T1000 (cell line): ENCODE measurements around the gene IFRD1.
"Not testable (repeated sequence)": the region's sequence is repeated elsewhere in the genome, so short reads cannot be mapped to it uniquely, and the experiment has no call there.

Experiments used
- DNase-seq: peaks from one replicate; lab custom pipeline; 2025; ENCODE audit warnings: mixed read lengths; lab: John Stamatoyannopoulos, UW

The IFRD1 gene

GRCh38 chr7:112442210-112442609, 8.1 kb upstream of the IFRD1 start:
- no peak for DNase-seq

DNA sequence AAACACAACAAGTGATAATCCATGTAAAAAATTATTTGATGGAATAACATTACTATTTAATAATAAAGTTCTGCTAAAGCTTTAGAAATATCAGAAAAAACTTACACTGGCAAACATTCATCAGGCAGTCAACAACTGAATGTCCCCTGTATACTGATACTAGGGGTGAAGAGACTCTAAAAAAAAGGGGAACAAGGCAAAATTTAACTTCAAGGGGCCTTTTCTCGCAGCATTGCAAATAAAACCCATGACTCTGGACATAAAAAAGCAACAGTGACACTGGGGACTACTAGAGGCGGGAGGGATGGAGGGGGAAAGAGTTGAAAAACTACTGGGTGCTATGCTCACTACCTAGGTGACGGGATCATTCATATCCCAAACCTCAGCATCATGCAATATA, 5.8 kb upstream of the IFRD1 start:
- no peak for DNase-seq

DNA sequence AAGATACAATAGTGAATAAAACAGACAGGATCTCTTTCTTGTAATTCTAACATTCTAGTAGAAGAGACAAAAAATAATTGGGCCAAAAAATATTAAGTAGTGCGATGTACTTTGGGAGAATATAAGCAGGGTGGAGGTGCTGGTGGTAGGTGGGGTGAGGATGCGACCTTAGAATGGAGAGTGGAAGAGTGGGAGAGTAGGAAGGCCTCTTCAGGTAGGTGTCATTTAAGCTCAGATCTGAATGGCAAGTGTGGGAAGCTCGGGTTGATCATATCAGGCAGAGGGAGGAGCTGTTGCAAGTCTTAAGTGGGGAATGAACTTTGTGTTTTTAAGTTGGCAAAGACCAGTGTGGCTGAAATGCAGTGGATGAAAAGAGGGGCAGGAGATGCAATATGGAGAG, 3.8 kb upstream of the IFRD1 start:
- DNase-seq, result no peak

DNA sequence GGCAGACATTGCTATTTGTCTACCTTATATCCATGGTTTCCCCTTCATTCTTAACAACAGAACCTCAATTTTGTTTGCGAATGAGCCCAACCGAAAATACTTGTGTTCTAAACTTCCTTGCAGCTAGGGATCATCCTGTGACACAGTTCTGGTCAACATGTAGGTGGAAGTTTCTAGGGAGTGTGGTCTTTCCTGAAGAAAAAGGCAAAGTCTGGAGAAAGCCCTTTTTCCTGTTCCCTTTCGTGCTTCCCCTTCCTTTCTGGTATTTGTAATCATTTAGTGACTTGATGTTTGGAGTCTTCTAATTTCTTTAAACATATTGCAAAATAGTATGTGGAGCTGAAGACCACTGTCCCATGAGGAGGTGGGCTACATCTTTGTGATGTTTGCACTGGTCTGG, 2.9 kb upstream of the IFRD1 start:
- DNase-seq, result no peak

- no peak for DNase-seq
Measured at GRCh38 chr7:112448381-112448780, 1.9 kb upstream of the IFRD1 start.

DNA sequence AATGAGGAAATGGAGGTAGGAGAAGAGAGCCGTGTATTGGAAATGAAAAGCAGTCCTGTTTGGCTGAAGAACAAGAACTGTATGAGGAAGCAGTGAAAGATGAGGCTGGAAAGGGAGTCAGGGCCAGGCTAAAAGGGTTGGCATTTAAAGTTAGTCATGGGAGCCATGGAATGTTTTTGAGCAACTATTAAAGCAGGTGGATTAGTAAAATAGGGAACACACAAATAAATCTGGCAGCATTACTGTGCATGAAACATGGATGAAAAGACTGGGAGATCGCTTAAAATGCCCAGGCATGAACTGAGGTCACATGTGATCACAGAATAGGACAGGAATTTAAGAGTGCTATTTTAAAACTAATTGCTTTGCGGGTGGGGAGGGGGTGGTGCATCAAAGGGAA, 1.4 kb upstream of the IFRD1 start:
- DNase-seq, result no peak

GRCh38 chr7:112449353-112449752, 907 bp upstream of the IFRD1 start:
- no peak for DNase-seq

DNA sequence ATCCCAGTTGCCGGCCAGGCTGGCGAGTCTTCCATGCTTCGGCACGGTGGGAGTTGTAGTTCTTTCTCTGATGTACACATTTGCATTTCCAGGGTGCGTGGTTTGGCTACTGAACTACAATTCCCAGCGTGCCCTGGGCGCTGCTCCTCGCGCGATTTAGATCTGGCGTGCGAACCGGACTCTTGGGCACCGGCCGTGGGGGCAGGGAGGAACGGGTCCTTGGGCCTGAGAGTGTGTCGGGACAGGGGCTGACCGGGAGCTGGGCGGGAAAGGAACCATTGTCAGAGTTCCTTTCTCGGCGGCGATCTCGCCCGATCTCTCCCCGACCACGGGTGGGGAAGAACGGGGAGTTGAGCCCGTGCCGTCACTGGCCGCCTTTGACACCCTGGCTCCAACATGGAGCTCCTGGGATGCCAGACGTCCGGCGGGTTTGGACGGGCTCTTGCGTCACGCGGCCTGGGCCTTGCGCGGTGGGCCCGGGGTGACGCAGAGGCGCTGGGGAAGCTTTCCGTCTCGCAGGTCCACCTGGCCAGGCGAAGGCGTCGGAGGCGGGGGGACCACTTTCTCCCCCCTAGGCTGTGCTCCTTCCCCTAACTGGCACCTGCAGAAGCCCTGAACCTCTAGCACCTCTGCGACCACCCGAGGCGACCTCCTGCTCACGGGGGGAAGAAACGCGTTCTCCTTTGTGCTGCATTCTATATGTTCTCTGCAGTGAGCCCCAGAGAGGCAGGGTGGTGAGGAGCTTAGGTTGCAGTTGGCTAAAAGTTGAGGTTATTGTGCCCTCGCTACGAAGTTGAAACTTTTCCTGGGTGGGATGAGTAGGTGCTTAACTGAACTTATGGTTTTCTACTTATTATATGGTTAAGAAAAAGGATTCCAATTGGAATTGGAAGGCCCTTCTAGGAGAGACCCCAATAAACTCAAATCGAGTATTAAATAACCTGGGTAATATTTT, 824 bp downstream of the IFRD1 start:
- peak; percentile 70 for DNase-seq

- no peak for DNase-seq
Measured at GRCh38 chr7:112452102-112452888, 2.0 kb downstream of the IFRD1 start.

GRCh38 chr7:112453505-112454171, 3.4 kb downstream of the IFRD1 start:
- DNase-seq, result no peak

GRCh38 chr7:112454191-112454590, 3.9 kb downstream of the IFRD1 start:
- not testable (repeated sequence) for DNase-seq

DNA sequence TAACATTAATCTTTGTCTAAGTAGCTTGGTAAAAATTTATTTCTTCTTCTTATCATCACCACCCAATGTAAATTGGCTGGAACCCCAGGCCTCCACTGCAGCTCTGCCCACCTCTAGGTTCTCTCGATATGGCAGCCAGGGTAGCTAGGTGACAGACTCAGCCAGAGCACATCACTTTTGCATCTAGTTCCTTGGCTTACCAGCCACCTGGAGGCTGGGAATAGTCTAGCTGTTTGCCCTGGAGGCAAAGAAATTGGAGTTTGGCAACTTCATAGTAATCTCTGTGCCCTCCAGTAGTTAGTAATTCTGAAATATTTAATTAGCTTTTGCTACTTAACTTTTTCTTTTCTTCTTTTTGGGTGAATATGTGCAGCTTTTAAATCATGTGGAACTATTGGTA, 9.4 kb downstream of the IFRD1 start:
- no peak for DNase-seq

DNA sequence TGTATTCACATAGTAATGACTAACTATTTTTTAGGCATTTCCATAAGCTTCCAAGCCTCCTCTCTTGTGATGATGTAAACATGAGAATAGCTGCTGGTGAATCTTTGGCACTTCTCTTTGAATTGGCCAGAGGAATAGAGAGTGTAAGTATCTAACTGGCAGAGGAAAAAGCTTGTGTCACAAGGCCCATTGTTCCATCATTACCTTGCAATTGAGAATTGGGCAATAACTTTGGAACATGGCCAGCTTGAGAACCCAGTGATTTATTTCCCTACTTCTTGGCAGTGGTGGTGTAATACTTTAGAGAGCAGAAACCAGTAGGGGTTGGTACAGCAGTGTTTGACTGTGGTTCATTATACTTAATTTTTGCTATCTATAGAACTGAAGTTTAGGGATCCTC, 12.0 kb downstream of the IFRD1 start:
- DNase-seq, result no peak

- no peak for DNase-seq
Measured at GRCh38 chr7:112467867-112468266, 17.6 kb downstream of the IFRD1 start.

DNA sequence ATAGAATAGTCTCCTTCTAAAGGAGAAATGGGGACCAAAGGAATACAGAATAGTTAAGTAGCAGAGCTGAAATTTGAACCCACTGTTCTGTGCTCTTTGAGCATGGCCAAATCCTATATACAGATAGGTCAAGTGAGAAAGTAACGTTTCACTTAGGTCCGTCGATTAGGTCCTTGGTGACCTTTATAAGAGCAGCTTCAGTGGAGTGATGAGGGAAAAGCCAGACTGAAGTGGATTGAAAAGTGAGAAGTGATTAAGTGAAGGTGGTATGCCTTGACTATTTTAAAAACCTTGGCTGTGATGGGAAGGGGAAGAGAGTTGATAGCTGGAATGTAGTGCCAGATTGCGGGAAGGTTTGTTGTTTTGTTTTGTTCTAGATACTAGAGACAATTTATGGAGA, 19.9 kb downstream of the IFRD1 start:
- no peak for DNase-seq

GRCh38 chr7:112476390-112477052, 26.3 kb downstream of the IFRD1 start:
- DNase-seq, result no peak

DNA sequence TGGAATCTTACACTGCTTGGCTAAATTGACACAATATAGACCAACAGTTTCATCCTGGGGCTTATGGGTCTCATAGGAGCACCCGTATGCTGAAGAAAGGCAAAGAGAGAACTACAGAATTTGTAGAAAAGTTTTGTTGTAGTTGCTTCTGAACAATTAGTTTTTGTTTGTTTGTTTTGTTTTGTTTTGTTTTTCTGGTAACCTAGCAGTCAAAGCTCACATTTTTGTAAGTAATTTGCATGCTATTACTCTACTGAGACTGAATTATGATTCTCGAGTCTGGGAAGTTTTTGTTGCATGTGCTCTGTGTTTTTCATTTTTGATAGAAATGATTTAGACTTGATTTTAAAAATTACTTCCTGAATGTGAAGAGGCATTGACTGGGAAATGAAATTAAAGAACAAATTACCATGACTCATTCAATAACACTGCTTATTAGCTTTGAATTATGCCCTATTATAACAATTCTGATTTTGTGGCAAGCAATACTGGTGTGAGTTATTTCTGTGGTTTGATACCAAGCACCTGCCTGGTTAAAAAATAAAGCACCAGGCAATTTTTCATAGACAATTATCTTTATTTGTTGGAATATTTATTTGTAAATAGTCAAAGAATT, 31.0 kb downstream of the IFRD1 start:
- no peak for DNase-seq

DNA sequence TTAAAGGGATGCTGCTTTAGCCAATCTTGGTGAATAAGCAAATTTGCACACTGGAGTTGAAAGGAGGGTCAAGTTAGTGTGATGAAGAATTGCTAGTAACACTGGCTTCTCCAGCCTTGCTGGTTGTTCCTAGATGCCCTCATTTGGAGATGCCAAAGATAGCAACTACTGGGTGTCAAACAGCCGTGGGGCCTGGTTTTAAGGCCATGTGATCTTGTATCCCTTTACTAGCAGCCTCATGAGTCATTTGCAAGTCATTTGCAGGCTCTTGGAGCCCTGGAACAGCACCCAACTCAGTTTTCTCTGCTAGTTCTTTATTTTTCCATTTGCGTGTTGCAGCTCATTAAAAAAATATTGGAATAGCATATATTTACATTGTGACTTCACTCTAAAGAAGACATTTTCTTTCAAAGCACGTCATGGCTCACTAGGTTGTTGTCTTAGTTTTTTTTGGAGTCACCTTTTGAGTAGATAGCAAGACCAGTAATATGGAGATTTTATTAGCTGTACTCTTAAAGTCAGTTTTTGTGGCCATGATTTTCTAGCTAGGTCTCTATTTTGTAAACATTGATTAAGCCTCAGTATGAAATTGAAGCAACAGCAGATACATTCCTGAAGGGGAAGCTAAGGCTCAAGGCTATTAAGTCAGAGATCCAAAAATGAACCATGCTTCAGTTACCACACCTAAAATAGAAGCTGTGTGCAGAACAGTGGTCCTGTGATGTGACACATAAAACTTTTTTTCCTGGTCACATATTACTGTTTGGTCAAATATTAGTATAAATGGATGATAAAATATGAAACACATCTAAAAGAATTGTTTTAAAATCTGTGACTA, 31.8 kb downstream of the IFRD1 start:
- DNase-seq, result peak; percentile 40

- peak; percentile 13 for DNase-seq
Measured at GRCh38 chr7:112484671-112485167, 34.5 kb downstream of the IFRD1 start.

DNA sequence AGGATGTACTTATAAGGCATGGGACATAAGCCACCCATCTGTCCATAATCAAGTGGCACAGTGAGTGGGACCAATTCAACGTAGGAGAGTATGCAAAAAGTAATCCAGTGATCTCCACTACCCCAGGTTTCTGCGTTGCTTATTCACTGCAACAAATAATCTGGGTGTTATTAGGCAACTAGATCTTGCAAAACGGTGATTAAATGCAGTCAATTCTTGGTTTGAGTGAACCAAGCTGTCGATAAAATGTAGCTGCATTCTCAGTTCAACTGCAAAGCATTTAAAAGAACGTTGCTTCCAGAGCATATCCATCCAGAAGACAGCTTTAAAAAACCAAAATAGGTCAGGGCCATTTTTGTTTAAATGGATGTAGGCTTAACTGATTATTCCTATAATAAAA, 35.5 kb downstream of the IFRD1 start:
- DNase-seq, result no peak
